SHP77 (cell line): ENCODE results near the gene ADD3.
A peak's percentile ranks its signal among the peaks of the same experiment; 100 is the strongest.

Experiments used
- DNase-seq, 2 experiments: peaks; one replicate each; lab custom pipeline; 2025; lab: John Stamatoyannopoulos, UW

ADD3 gene

DNA sequence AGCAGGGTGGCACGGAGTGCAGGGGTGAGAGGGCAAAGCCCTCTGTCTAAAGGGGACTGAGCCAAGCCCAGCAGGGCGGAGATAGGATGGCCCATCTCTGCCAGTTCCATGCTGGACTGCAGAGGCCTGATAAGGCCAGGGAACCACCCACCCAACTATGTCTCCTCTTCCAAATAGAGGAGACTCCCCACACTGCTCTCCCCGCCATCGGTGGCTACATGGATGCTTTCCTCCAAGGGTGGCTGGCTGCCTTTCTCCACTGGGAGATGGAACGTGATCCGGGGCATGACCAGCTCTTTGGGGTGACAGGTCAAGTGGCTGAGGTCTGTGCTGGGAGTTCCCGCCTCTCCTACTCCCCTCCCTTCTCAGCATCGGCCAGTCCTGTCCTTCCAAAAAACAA lies 141.5 kb downstream of the ADD3 start:
- no peak for DNase-seq

- DNase-seq: no peak
These were observed 142.3 kb downstream of the ADD3 start for GRCh38 chr10:110150046-110150445.

GRCh38 chr10:110150981-110151380 lies 143.2 kb downstream of the ADD3 start:
- no peak for DNase-seq

DNA sequence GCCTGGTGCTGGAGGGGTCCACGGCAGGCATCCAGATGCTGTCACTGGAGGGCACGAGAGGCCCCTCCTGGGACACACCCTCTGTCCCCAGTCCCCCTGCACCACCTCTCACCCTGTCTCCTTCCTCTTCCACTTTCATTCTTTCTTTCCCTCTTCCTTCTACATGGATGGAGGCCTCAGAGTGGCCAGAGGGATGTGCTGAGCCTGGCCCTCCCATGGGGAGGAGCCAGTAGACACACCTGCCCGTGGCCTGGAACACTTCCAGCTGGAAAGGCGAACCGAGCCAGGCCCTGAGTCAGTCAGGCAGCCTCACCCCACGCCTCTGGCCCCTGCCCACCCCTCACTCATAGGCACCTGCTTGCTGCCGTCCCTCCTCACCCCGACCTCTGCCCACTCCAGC lies 143.7 kb downstream of the ADD3 start:
- peak; percentile 60 to 69 for DNase-seq

GRCh38 chr10:110151971-110152370 lies 144.2 kb downstream of the ADD3 start:
- DNase-seq: no peak

DNA sequence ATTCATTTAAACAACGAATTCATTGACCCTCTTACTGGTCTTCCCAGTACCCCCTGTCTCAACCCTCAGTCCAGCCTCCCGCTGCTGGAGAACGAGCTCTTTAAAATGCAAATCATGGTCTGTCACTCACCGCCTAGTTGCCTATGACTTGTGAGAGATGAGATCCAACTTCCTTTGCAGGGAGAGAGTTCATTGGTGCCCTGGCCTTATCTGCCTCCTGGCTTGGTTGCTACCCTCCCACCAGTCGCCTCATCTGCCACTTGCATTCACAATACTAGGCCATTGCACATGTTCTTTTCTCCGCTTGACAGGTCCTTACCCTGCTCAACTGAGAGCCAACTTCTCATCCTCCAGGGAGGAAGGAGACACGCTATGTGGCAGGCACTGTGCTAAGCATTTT lies 145.6 kb downstream of the ADD3 start:
- DNase-seq: no peak

DNA sequence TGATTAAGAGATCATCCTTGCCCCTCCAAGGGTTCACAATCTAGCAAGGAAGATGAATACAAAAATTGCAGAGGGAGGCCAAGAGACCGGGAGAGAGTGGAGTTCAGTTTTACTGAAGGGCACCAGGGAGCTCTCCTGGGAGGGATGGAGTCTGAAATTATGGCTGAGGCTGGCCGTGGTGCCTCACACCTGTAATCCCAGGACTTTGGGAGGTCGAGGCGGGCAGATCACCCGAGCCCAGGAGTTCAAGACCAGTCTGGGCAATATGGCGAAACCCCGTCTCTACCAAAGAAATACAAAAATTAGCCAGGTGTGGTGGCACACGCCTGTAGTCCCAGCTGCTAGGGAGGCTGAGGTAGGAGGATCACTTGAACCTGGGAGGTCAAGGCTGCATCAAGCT lies 148.3 kb downstream of the ADD3 start:
- no peak for DNase-seq

DNA sequence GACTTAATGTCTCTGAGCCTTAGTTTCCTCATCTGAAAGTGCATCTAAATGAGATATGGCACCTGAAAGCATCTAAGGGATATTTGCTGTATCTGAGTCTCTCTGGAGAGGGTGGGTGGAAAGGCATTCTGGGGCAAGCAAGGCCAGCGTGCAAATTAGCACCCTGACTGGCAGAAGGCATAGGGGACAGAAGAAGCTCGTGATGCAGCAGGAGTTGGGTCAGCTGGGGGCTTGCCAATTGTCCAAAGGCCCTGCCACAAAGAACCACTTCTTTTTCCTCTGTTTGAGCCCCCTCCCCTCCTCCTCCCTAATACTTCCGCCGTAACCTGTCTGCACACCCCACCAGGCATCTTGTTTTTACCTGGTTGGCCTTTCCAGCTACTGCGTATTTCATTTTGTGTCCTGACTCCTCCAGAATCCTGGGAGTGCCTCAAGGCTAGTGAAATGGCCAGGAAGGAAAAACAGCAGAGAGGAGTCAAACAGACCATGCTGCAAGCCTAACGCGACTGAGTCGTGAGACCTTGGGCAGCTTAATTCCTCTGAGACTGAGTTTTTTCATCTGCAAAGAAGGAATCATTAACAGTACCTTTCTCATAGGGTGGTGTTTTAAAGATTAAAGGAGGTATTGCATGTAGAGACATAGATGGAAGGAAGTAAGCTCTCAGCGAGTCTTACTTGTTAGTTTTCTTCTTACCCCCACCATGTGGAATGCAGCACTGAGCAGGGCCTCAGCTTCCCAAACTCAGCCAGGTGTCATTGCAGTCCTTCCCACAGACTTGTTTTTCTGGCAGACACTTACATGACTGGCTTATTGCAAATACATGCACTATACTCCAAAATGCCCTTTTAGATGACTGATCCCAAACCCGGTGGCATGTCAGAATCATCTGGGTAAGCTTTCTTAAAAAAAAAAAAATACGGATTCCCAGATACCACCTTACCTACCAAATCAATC lies 150.5 kb downstream of the ADD3 start:
- DNase-seq: no peak

DNA sequence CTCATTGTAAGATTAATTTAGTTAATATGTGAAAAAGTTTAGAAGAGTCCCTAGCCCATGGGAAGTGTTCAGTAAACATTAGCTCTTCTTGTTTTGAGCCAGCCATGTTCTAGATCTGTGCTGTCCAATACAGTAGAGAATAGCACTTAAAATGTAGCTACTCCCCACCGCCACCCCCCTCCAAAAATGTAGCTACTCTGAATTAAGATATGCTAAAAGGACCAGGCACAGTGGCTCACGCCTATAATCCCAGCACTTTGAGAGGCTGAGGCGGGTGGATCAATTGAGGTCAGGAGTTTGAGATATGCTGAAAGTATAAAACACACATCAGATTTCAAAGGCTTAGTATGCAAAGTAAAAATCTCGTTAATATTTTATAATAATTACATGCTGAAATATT lies 152.3 kb downstream of the ADD3 start:
- no peak for DNase-seq

GRCh38 chr10:110160522-110160921 lies 152.7 kb downstream of the ADD3 start:
- DNase-seq: no peak

- peak in 1 of 2 experiments; percentile 3 for DNase-seq
These were observed 155.0 kb downstream of the ADD3 start for GRCh38 chr10:110162741-110163145.

- no peak for DNase-seq
These were observed 155.5 kb downstream of the ADD3 start for GRCh38 chr10:110163192-110163773.

GRCh38 chr10:110163841-110164240 lies 156.1 kb downstream of the ADD3 start:
- DNase-seq: no peak

GRCh38 chr10:110165239-110165638 lies 157.5 kb downstream of the ADD3 start:
- no peak for DNase-seq

DNA sequence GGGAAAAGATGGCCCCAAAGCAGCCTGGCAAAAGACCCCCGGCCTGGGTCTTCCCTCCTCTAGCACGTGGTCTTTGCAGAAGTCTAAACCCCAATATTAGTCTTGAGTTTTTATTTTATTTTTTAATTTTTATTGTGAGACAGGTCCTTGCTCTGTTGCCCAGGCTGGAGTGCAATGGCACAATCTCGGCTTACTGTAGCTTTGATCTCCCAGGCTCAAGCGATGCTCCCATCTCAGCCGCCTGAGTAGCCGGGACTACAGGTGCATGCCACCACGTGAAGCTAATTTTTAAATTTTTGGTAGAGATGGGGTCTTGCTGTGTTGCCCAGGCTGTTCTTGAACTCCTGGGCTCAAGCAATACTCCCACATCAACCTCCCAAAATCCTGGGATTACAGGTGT lies 159.4 kb downstream of the ADD3 start:
- DNase-seq: no peak

- no peak for DNase-seq
These were observed 161.1 kb downstream of the ADD3 start for GRCh38 chr10:110168601-110169481.

- DNase-seq: no peak
These were observed 161.8 kb downstream of the ADD3 start for GRCh38 chr10:110169586-110169985.

DNA sequence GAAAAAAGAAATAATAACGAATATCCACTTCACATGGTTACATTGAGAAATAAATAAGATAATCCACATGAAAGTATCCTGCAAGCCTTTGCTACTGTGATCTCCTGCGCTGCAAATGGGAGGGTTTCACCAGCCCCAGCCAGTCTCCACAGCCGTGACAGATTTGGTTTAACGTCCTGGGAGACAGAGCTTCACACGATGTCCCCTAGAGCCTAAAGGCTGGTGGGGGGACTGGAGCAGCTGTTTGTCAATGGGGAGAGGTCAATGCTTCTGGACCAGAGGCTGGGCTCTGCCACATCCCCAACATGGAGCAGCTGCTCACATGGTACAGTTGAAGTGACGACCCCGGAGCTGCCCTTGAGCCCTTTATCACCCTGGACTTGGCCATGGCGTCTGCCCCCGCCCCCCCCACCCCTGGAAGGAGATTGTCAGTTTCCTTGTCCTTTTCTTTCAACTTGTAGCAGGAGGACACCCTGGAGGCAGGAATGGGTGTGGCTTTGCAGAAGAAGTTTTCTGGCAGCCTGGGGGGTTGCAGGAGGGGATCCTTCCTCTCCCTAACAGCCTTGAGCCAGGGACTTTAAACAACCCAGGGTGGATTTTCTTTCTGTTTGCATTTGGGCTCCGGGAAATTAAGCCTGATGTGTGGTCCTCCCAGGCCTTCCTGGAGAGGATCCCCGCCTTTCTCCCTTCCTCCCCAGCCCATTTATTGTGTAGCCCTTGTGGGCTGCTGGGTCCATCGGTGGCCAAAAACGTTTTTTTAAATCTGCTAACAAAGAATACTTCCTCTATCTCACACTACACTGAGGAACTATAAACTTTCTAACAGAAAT lies 162.6 kb downstream of the ADD3 start:
- no peak for DNase-seq

DNA sequence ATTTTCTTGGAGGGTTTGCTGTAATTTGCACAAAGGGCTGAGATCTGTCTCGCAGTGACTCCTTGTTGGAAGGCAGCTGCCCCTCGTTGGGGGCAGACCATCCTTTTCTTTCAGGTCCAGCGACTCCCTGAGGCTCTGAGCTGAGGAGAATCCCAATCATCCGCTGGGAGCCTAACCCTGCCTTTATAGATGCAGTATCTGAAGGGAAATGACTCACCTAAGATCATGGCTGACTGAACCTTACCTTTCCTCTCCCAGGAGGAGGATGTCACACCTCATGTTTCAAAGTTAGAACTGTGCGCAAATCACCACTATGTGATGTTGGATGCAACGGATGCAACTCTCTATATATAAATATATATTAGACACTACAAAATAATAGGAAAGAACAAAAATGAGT lies 163.2 kb downstream of the ADD3 start:
- DNase-seq: no peak

DNA sequence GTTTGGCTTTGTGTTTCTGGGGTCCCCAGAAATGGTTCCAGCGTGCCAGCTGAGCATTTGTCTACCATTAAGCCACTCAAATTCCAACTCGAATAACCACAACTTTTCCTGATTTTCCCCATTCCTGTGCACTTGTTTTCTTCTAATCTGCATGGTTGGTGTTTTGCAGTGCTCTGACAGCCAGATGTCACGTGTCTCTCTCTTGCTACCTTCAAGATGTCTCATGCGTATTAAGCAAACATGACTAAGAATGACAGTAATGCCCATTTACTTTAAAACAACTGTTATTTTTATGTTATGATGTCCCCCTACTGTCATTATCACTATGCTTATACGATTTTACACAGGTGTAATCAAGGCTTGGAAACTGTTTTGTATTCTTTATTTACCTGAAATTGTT lies 164.4 kb downstream of the ADD3 start:
- no peak for DNase-seq

DNA sequence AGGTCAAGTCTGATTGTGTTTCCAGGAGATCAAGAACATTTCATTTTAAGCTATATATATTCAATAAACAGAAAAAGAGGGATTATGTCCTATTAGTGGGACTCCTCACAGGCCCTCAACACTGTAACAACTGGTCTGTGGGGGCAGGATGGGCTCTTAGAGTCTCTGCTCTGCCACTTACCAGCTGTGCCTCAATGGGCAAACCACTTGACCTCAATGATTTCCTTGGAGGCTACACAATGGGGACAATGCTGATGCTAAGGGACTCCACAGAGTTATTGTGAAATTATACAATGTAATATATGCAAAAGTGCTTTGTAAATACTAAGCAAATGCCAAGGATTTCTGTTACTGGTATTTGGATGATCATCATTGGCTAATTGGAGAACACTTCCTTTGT lies 166.4 kb downstream of the ADD3 start:
- DNase-seq: no peak

- no peak for DNase-seq
These were observed 167.0 kb downstream of the ADD3 start for GRCh38 chr10:110174816-110175215.
